Stimulated activated CD4-positive, alpha-beta T cell treated with anti-CD3 and anti-CD28 coated beads, Interleukin-1b, Interleukin-23, amount 100 ng/mL, for 1 hour (primary cell): ENCODE results near the gene RPL34.
A peak's percentile ranks its signal among the peaks of the same experiment; 100 is the strongest.
"Not testable (repeated sequence)": the region's sequence is repeated elsewhere in the genome, so short reads cannot be mapped to it uniquely, and the experiment has no call there.

Source experiments
- DNase-seq, 2 donors: peaks; one replicate each; pipeline ENCODE4 v3.0.0-alpha.2; 2020; ENCODE audit warnings: low read depth in 2 of 2

RPL34 gene

DNA sequence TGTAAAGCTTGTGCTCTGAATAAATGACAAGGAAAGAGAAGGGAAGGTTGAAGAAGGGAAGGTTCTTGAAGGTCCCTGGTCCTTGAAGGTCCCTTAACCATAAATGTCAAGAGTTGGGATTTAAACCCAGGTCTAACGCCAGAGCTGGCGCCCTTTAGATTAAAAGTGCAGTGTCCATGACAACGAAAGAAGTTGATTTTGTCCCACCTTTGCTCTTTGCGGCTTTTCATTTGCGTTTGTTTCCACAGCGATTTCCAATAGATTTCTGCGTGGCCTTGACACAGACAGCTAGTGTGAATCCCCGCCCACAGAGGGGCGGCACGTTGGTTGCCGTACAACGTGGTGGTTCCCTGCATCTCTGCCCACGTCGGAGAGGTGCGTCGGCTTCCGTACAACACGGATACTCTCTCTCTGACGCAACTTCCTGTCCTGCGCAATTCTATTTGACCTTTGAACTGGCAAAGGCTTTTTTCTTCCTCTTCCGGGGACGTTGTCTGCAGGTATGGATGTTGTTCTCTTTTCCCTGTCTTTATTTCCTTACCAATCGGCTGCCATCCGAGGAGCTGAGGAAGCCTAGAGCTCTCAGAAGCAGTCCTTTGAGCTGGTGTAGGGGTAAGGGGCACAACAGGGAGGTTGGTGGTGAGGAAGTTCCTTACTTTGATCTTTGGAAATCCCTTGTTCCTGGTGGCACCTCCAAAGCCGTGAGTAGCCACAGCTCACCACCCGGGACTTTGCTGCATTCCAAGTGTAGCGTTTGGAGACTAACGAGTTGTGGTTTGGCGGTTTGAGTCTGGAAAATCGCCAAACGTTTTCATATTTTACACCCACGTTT is at the start of gene RPL34:
Gene RPL34, plus strand, starts transcription at position 476 of the 832 bp plus-strand sequence. CDS start 1,384 bp downstream, outside the sequence.
- DNase-seq = peak; percentile 87 to 93

DNA sequence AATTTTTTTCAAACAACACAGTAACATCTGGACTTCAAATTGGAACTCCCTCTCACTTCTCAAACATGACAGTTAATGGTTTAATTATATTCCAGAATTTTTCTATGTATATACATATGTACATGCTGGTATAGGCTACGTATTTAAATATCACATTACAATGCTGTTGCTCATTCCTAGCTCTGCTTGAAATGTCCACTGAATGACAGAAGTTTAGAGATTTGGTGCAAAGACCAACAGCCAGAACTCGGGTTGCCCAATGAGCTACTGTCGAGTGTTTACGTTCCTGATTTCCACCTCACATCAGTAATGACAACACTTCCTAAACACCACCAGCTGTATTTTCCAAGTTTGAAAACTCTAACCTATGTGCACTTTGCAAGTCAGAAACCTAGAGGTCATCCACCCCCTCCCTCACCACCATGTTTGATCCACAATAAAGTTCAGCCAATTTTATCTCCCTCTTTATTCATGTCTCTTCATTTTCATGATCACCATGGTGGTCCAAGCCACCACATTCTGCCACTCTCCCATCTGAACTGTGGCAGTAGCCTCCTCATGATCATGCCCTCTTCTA is 49.3 kb upstream of the RPL34 start:
- DNase-seq = no peak

GRCh38 chr4:108574402-108574801 is 46.0 kb upstream of the RPL34 start:
- DNase-seq = no peak

- DNase-seq = no peak
Measured at GRCh38 chr4:108581083-108581482, 39.3 kb upstream of the RPL34 start.

GRCh38 chr4:108586778-108587177 is 33.6 kb upstream of the RPL34 start:
- DNase-seq = no peak

DNA sequence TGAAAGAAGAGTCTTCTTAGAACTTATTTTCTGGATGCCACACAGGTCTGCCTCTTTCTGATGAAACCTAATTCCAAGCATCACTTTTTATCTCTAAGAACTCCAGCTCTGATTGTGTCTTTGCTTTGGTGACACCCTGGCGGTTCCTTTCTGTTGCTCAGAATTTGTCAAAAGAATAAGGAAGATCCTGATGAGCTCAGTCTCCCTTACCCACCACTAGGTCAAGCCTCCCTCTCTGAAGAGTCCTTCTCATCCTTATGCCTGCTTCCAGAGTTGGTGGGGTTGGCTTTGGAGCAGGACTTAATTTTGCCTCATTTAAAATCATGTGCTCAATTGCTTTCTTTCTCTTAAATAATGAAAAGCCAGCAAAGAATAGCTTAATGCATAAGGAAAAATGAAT is 31.5 kb upstream of the RPL34 start:
- no peak for DNase-seq

- DNase-seq = no peak
Measured at GRCh38 chr4:108589961-108590360, 30.4 kb upstream of the RPL34 start.

DNA sequence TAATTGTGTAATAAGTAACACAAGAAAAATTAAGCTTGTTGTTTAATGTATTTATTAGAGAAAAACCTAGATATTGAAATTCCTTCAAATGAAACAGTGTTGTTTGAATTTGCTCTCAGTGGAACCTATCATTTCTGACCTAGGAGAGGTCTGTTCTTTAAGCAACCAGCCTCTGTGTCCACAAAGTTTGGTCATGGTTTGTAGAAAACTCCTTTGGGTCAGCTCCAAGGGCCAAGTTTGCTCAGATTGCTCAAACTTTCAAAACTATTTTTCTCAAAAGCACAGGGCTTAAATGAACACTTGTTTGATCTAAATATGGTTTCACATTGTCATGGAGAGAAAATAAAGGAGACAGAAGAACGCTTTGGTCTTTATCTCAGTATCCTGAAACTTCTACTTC is 29.6 kb upstream of the RPL34 start:
- DNase-seq = no peak

DNA sequence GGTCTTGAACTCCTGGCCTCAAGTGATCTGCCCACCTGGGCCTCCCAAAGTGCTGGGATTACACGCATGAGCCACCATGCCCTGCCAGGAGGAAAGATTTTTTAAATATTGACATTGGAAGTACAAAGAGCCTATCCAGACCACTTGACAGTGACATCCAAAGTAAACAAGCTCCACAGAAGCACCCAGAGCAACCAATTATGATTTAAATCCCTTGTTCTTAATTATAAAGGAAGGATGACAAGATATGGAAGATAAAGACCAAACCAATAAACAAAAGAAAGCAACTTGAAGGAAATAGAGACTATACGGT is 27.7 kb upstream of the RPL34 start:
- DNase-seq = no peak

DNA sequence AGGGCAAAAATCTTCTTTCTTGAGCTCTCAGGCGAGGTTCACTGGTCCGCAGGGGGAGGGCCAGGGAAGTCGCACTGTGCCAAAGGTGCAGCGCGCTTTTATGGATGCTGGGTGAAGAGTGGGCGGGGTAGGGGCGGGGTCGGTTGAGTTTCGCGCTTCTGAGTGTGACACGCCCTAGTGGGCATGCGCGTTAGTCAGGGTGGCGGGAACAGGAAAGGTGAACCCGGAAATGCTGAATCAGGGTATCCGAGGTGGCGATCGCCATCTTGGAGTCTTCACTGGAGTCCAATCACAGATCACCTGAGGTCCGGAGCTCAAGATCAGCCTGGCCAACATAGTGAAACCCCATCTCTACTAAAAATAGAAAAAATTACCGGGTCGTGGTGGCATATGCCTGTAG is 26.1 kb upstream of the RPL34 start:
- not testable (repeated sequence) for DNase-seq

DNA sequence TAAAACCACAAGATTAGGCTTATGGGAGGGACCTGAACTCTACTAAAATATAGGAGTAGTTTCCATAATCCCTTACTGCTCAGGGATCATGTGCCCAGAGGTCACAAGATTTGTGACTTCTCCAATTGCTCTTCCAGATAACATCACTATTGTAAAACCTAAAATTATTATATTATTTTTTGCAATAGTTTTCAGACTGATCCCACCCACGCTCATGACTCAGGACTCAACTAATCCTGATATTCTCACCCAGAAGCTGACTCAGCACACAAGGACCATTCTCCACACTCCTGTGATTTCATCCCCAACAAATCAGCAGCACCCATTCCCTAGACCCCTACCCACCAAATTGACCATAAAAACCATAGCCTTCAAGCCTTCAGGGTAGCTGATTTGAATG is 24.0 kb upstream of the RPL34 start:
- no peak for DNase-seq

DNA sequence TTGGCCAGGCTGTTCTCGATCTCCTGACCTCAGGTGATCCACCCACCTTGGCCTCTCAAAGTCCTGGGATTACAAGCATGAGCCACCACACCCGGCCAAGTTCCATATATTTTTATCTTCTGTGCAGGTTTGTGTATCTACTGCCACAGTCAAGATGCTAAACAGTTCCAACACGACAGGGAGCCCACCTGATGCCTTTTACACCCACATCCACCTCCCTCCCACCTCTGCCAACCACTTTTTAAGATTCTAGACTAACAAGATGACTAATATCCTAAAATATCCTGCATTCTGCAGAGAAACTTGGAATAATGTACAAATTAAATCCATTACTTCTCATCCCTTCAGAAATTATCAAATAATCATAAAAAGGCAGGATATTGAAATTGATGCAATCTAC is 19.3 kb upstream of the RPL34 start:
- DNase-seq = no peak

DNA sequence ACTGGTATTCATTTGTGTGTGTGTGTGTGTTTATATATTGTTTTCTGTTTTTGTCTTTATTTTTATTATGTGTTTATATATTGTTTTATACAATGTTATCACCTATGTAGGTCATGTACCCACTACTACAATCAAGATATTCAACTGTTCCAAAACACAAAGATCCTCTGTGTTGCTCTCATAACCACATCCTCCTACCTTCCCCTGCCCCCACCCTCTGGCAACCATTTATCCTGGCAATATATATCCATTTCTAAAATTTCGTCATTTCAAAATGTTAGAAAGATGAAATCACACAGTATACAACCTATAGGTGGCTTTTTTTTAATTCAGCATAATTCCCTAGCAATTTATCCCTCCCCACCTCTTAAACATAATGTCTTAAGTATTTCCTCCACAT is 18.8 kb upstream of the RPL34 start:
- DNase-seq = no peak

DNA sequence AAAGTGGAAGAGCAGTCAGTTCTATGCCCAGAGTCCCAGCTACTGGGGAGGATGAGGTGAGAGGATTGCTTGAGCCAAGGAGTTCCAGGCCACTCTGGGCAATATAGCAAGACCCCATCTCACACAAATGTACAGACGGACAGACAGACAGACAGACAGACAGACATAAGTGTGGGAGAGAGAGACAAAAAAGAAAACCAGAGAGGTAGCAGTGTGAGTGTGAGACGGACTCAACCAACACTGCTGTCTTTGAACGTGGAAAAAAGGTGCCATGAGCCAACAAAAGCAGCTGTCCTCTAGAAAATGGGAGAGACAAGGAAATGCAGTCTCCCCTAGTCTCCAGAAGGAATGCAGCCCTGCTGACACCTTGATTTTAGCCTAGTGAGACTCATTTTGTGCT is 18.2 kb upstream of the RPL34 start:
- no peak for DNase-seq

DNA sequence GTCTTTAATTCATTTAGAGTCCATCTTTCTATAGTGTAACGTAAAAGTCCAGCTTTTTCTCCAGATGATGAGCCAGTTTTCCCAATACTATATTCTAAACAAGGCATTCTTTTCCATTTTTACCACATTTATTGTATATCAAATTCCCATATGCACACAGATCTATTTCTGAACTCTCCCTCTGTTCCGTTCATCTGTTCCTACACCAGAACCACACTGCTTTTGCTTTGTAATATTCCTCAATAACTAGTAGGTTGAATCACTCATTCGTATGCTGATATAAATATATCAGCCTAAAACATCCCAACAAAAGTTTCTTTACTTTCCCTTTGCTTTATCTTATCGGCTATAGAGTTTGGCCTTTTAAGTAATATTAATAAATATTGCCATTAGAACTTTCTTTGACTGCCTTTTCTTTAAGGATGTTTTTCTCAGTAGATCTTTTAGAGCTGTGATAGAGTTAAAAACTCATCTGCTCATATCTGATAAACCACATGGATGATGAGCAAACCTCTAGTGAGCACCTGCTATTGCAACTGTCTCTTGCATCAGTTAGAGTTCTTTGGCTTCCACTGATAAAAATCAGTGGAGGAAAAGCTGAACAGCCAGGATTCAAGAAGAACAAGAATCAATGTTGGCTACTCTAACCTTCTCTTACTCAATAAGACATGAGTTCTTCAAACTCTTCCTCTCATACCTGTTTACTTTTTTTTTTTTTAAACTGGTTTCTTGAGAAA is 13.1 kb upstream of the RPL34 start:
- no peak for DNase-seq

GRCh38 chr4:108611365-108611764 is 9.0 kb upstream of the RPL34 start:
- no peak for DNase-seq

GRCh38 chr4:108612365-108612764 is 8.0 kb upstream of the RPL34 start:
- DNase-seq = no peak

GRCh38 chr4:108619372-108620100 is 840 bp upstream of the RPL34 start:
- no peak for DNase-seq

- no peak for DNase-seq
Measured at GRCh38 chr4:108620933-108621905, 843 bp downstream of the RPL34 start.

GRCh38 chr4:108622022-108622421 is 1.6 kb downstream of the RPL34 start:
- DNase-seq = no peak

- DNase-seq = no peak
Measured at GRCh38 chr4:108622828-108623227, 2.5 kb downstream of the RPL34 start.
